Islet precursor cell (in vitro differentiated cells): ENCODE data around the gene TMEM80.

Source experiments
- DNase-seq: peaks from one replicate; pipeline ENCODE4 v3.0.0-alpha.2; 2018

TMEM80 gene

DNA sequence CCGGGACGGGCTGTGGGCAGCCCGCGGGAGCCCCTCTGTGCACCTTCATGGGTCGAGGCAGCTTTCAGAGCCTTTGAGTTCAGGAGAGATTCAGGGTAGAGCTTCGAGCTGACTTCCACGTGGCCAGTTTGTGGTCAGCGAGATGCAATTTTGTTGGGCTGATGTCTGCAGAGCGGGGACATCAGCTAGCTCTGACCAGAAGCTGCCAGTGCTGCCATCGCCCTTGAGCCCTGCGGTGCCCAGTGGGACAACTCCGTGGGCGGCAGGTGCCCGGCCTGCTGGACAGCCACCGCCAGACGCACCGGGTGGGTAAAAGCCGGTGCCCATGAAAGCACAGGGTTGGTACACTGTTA, 52.4 kb downstream of the TMEM80 start:
- no peak for DNase-seq

DNA sequence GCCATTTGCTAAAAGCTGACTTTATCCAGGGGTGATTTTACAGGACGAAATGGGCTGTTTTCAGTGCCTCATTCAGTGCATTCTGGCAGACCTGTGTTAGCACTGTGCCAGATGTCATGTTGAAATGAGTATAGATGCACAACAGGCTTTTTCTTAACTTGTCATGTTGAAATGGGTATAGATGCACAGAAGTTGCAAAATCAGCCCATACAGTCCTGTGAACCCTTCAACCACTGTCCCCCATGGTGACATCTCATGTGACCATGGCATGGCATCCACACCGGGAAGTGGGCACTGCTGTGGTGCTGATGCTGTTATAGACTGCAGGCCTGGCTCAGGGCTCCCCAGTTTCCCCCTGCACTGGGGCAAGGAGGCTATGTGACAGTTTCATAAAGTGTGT, 54.1 kb downstream of the TMEM80 start:
- DNase-seq = no peak
